Osteocyte (in vitro differentiated cells): Measurements from ENCODE around the gene GPC6. TPM values are rescaled to one million over a fixed set of nuclear protein-coding genes. Genes with fewer than 3 reads are reported as not detected.
A peak's percentile ranks its signal among the peaks of the same experiment; 100 is the strongest.

Experiments
- DNase-seq: peaks from one replicate; pipeline ENCODE4 v3.0.0; 2021; ENCODE audit warnings: mixed read lengths; ENCODE audit not compliant: unreplicated experiment; ENCODE audit errors: extremely low spot score
- H3K27ac Mint-ChIP-seq: one replicate; pipeline ENCODE4 v1.8.0; 2021; ENCODE audit warnings: mild to moderate bottlenecking, mixed read lengths; ENCODE audit not compliant: unreplicated experiment
- H3K27me3 Mint-ChIP-seq: one replicate; pipeline ENCODE4 v1.8.0; 2021; ENCODE audit warnings: mixed read lengths; ENCODE audit not compliant: unreplicated experiment
- H3K36me3 Mint-ChIP-seq: one replicate; pipeline ENCODE4 v1.8.0; 2021; ENCODE audit warnings: mixed read lengths; ENCODE audit not compliant: unreplicated experiment
- H3K4me1 Mint-ChIP-seq: one replicate; pipeline ENCODE4 v1.8.0; 2021; ENCODE audit warnings: mixed read lengths; ENCODE audit not compliant: unreplicated experiment
- H3K4me3 Mint-ChIP-seq: one replicate; pipeline ENCODE4 v1.8.0; 2021; ENCODE audit warnings: mild to moderate bottlenecking, moderate library complexity, mixed read lengths; ENCODE audit not compliant: unreplicated experiment
- H3K9me3 Mint-ChIP-seq: one replicate; pipeline ENCODE4 v1.8.0; 2021; ENCODE audit warnings: mixed read lengths; ENCODE audit not compliant: unreplicated experiment
- total RNA-seq: library from RNA; stranded (reverse); gene quantifications from 2 replicates; pipeline ENCODE4 v1.2.1, GENCODE V29; 2021
- TF ChIP-seq, protein P1 (sequence below): fragments of 200-600 bp; sonication (generic); IDR thresholded peaks from 2 replicates; pipeline ENCODE4 v1.5.0; 2021; ENCODE audit warnings: antibody characterized with exemption, mild to moderate bottlenecking, moderate library complexity

GPC6 gene
- total RNA-seq, 1 donor from 2014 or later = 125 TPM

DNA sequence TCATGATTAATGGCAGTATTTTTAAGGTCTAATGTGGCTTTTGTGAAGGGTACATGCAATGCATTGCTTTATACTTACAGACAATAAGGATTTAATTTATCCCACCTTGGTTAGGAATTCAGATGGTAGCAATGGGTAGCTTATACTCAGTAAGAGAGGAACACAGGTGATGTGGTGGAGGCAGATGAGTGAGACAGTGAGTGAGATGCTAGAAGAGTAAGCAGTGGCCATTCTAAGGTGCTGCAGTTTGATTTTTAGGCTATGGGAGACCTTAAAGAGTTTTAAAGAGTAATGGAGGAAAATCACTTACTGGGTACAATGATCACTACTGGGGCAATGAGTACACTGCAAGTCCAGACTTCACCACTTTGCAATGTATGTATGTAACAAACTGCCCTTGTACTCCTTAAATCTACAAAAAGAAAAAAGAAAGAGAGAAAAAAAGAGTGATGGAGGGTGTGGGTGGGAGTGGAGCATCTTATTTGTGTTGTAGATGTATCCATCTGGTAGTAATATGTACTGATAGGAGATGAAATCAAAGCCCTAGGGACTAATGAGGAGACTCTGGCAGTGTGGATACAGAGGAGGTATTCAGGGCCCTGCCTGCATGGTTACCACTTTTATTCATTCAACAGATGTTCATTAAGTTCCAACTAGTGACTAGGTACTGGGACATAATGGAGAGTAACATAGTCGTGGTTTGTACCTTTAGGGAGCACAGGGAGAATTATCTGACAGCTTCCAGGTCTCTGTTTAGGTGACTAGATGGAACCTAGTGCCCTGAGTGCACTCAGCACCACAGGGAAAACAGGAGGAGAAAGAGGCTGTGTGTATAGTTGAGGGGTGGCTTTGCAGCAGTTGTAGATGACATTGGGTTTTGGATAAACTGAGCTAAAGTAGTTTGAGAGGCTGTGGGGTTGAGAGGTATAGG is 99.0 kb downstream of the GPC6 start:
- H3K4me1 Mint-ChIP-seq = peaks cover 35% of the 10 kb centered on the region
- no peak for DNase-seq
- no peak overlapping the region for H3K27ac Mint-ChIP-seq
- TF ChIP-seq, protein P1, sequence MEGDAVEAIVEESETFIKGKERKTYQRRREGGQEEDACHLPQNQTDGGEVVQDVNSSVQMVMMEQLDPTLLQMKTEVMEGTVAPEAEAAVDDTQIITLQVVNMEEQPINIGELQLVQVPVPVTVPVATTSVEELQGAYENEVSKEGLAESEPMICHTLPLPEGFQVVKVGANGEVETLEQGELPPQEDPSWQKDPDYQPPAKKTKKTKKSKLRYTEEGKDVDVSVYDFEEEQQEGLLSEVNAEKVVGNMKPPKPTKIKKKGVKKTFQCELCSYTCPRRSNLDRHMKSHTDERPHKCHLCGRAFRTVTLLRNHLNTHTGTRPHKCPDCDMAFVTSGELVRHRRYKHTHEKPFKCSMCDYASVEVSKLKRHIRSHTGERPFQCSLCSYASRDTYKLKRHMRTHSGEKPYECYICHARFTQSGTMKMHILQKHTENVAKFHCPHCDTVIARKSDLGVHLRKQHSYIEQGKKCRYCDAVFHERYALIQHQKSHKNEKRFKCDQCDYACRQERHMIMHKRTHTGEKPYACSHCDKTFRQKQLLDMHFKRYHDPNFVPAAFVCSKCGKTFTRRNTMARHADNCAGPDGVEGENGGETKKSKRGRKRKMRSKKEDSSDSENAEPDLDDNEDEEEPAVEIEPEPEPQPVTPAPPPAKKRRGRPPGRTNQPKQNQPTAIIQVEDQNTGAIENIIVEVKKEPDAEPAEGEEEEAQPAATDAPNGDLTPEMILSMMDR = no peak
- H3K4me3 Mint-ChIP-seq = no peak overlapping the region
- H3K9me3 Mint-ChIP-seq = no peaks in the 10 kb centered on the region
- H3K36me3 Mint-ChIP-seq = peaks cover 9% of the 10 kb centered on the region
- H3K27me3 Mint-ChIP-seq = no peaks in the 10 kb centered on the region

DNA sequence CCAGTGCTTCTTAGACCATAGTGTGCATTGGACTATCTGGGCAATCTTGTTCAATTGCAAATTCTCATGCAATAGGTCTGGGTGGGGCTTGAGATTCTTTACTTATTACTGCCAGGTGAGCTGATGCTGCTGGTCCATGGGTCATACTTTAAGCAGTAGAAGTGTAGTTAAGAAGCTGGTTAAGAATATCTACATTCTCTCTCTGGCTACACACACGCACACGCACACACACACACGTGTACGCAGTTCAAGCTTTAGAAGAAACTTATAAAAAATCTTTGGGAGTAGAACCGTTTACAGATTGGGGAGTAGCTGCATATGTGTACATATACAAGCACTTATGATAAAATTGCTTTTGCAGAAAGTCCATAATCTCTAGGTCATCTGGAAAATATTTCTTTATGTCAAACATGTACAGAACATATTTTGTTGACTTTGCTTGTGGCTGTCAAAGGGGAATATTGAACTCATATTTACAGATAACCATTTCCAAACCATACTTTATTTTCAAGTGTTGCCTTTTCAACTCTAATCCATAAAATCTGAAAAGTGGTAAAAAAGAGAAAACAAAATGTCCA is 99.7 kb downstream of the GPC6 start:
- no peak overlapping the region for H3K27ac Mint-ChIP-seq
- TF ChIP-seq, protein P1 = no peak
- H3K36me3 Mint-ChIP-seq = peaks cover 9% of the 10 kb centered on the region
- DNase-seq = no peak
- no peaks in the 10 kb centered on the region for H3K27me3 Mint-ChIP-seq
- no peak overlapping the region for H3K4me3 Mint-ChIP-seq
- peaks cover 31% of the 10 kb centered on the region for H3K4me1 Mint-ChIP-seq
- H3K9me3 Mint-ChIP-seq = no peaks in the 10 kb centered on the region

DNA sequence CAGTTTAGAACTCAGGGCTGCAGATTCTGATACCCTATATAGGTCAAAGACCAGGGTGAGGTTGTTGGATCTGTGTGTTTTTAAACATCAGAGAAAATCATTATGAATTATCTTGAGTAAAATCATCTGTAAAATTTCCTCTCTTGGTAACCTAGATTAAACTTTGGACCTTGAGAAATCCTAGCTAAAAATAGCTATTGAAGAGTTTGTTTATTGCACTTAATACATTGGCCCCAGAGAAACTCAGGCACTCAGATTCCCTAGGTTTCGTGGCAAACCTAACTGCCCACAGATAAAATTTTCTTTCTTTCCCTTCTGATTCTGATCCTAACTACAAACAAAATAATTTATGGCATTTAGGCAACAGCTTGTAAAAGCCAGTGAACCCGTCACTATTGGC is 102.3 kb downstream of the GPC6 start:
- H3K27me3 Mint-ChIP-seq = no peaks in the 10 kb centered on the region
- DNase-seq = no peak
- TF ChIP-seq, protein P1 = no peak
- no peak overlapping the region for H3K4me3 Mint-ChIP-seq
- H3K27ac Mint-ChIP-seq = peak overlapping the region; percentile 9
- H3K4me1 Mint-ChIP-seq = peaks cover 30% of the 10 kb centered on the region
- peaks cover 9% of the 10 kb centered on the region for H3K36me3 Mint-ChIP-seq
- peaks cover 12% of the 10 kb centered on the region for H3K9me3 Mint-ChIP-seq

DNA sequence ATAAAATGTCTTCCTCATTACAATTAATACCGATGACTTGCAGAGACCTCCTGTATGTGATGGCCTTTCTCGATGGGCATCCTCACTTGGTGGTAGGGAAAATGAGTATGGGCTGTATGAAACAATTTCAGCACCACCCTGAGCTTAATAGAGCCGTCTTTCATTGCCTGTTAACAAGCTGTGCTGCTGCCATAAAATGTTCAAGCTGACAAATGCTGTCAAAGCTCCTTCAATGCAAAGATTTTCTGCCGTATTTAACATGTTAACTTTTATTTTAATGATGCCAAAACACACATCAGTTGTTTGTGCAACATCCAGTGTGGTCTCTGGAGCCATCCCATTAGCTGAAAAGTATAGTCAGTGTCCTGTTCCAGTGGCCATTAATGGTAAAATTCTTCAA is 110.1 kb downstream of the GPC6 start:
- TF ChIP-seq, protein P1 = no peak
- Mint-ChIP-seq H3K27me3 (no peaks in the 10 kb centered on the region), H3K27ac (no peak overlapping the region), H3K4me1 (no peaks in the 10 kb centered on the region), H3K36me3 (peaks cover 19% of the 10 kb centered on the region), H3K4me3 (no peak overlapping the region), H3K9me3 (peaks cover 15% of the 10 kb centered on the region)
- DNase-seq = no peak

DNA sequence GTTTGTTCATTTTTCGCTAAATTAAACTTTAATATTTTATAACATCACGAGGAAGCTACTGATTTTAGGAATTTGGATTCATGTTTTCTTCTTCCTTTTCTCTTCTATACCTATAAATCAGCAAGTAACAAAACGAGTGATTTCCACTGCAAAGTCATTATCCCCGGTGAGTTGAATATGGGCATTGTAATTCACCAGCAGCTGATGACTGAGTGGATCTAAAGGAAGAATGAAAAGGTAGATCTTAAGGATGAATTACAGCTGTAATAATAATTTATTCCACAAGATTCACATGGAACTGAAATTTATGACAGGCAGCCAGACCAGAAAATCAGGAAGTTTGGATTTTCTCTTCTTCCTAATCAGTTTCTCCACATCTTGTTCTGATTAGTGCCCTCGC is 111.4 kb downstream of the GPC6 start:
- TF ChIP-seq, protein P1 = no peak
- Mint-ChIP-seq H3K27me3 (no peaks in the 10 kb centered on the region), H3K4me1 (peaks cover 2% of the 10 kb centered on the region), H3K27ac (no peak overlapping the region), H3K36me3 (peaks cover 13% of the 10 kb centered on the region), H3K4me3 (no peak overlapping the region), H3K9me3 (peaks cover 5% of the 10 kb centered on the region)
- no peak for DNase-seq
